HG02943 (cell line): ENCODE results near the gene ALKBH5.

ENCODE experiments used
- ATAC-seq: cut with Tn5 transposase; IDR thresholded peaks from one replicate; pipeline ENCODE4 v1.9.1; 2021; ENCODE audit warnings: mild to moderate bottlenecking, low read depth, moderate library complexity; ENCODE audit not compliant: unreplicated experiment

Gene ALKBH5

DNA sequence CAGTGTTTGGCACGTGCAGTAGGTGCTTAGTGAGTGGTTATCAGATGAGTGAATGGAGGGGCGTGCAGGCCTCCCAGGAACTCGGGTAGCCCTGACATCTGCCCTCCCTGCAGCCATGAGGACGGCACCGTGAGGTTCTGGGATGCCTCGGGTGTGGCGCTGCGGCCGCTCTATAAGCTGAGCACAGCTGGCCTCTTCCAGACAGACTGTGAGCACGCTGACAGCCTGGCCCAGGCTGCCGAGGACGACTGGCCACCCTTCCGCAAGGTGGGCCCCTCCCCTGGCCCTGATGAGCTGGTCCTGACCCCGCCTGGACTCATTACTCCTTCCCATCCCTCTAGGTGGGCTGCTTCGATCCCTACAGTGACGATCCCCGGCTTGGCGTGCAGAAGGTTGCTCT, 52.9 kb downstream of the ALKBH5 start:
- no peak for ATAC-seq

DNA sequence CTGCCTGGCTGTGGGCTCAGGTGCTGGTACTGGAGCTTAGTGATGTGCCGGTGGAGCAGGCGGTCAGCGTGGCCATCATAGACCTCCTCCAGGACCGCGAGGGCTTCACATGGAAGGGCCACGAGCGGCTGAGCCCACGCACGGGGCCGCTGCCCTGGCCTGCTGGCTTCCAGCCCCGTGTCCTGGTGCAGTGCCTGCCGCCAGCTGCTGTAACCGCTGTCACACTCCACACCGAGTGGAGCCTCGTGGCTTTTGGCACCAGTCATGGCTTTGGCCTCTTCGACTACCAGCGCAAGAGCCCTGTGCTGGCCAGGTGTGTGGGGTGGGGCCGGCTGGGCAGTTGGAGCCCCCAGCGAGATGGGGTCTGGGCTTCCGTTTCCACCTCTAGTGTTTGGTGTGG, 53.8 kb downstream of the ALKBH5 start:
- no peak for ATAC-seq

- ATAC-seq: no peak
Measured at GRCh38 chr17:18238299-18238698, 54.7 kb downstream of the ALKBH5 start.

GRCh38 chr17:18240449-18240848, 56.8 kb downstream of the ALKBH5 start:
- ATAC-seq: no peak

DNA sequence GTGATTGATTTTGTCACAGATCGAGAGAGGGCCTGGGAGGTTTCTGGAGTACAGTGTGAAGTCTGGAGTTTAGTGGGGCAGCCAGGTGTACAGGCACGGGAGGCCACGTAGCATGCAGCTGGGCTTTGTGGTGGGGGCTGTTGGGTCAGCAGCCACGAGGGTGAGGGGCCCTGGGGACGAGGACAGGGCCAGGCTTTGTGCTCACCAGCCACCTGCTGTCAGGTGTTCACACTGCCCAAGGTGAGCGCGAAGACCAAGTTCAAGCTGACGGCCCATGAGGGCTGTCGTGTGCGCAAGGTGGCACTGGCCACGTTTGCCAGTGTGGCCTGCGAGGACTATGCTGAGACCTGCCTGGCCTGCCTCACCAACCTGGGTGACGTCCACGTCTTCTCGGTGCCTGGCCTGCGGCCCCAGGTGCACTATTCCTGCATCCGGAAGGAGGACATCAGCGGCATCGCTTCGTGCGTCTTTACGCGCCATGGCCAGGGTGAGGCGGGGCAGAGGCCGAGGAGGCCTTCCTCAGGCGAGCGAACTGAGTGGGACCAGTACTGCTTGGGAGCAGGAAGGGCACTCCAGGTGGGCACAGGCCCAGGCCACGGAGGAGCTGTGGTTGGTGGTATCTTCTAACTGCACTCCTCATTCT, 57.7 kb downstream of the ALKBH5 start:
- ATAC-seq: no peak

DNA sequence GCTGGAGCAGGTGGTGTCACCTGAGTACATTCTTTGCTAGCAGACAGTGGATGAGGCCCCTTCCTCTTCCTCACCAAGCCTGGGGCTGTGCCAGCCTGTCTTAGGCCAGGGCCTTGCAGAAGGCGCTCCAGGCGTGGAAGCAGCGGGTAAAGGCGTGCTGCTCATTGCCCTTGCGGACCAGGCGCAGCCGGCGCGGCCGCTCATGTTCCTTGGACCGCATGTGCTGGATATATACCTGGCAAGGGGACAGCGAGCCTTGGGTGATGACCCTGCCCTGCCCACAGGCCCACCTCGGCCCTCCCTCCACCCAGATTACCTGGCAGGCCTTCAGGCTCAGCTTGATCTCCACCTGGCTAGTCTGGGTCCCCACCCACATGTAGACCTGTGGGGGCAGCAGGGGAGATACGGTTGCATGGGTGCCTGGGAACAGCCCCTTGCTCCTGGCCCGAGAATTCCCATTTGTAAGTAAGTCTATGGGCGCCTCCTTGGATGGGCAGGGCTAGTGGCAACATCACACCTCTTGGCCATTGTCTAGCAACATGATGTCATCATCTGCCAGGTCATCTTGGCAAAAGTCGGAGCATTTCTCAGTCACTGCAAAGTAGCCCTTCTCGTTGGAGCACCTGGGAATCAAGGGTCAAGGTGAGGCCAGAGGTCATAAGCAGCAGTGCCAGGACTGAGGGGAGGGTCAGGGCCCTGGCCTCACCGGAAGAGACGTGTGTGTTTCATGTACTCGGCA, 61.6 kb downstream of the ALKBH5 start:
- no peak for ATAC-seq

DNA sequence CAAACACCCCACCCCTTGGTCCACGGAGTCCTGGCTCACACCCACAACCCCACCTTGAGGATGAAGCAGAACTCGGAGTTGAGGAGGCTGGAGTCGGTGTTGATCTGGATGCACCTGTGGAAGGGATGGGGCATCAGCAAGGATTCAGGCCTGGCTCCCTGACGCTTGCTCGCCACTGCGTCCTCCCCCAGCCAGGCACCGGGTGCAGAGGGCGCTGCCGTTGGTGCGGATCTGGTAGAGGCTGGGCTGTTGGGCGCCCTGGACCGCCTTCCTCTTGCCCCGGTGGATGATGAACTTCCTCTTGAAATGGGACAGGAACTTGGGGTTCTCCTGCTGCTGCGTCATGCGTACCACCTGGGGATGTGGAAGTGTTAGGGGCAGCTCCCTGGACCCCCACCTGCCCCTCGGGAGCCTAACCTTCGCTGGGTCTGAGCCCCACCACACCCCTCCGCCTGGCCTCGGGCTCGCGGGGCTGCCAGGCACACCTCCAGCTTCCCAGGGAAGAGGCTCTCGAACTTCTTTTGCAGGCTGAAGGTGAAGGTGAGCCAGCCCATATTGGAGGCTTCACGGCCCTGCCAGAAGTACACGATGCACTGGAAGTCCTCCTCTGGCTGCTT, 62.6 kb downstream of the ALKBH5 start:
- ATAC-seq: no peak

DNA sequence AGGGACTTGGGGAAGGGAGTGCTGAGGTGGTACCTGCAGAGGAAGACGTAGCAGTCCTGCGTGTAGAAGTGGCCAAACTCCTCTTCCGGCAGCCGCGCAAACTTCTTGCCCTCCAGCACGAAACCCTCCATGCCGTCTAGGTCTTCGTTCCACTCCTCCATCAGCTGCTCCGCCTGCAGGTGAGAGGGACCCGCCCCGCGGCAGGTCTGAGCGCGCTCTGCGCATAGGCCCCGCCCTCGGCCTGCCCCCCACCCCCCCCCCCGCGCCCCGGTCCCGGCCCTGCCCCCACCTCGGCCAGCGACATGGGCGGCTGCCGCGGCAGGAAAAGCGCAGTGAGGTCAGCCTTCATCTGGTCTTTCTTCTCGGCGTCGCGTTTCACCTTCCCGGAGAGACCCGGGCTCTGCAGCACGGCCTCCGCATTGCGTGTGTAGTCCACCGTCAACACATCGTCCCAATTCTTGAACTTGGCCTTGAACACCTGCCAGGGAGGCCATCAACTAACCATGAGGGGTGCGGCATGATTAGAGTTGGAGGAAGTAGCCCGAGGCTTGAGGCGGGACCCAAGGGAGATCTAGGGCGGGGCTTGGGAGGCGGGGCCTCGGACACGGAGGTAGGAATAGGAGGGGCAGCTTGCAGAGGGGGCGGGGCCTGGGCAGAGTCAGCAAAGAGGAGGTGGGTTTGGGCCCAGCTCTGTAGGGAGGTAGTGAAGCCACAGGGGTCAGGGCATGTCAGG, 63.4 kb downstream of the ALKBH5 start:
- no peak for ATAC-seq

DNA sequence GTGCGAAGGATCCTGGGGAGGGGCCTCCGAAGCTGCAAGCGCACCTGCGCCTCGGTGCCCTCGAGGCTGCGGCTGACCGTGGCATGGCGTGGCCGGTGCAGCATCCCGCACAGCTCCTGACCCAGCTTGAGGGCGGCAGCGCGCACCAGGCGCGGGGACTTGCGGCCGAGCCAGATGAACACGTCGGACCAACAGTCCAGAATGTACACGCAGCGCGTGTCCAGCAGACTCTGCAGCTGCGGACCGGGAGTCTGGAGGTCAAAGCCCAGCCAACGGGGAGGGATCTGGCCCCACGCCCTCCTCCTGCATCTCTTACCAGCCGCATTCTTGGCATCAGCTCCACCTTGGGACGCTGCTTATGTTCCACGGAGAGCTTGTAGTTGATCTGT, 64.0 kb downstream of the ALKBH5 start:
- ATAC-seq: no peak

DNA sequence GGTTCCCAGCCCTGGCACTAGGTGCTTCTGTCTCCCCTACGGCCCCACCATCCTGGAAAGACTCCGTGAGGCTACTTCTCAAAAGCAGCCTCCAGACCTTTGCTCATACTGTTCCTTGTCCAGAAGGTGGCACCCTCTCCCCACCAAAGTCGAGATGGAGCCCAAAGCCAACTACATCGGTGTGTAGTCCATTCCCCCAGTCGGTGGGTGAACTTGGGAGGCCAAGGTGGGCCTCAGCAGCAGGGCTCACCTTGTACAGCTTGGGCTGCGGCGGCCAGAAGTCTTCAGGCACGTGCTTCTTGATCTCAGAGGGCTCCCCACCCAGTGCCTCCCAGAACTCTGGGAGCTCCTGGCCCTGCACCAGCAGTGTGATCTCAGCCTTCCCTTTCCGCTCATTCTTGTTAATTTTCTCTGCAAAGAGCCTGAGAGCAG, 64.7 kb downstream of the ALKBH5 start:
- ATAC-seq: no peak

DNA sequence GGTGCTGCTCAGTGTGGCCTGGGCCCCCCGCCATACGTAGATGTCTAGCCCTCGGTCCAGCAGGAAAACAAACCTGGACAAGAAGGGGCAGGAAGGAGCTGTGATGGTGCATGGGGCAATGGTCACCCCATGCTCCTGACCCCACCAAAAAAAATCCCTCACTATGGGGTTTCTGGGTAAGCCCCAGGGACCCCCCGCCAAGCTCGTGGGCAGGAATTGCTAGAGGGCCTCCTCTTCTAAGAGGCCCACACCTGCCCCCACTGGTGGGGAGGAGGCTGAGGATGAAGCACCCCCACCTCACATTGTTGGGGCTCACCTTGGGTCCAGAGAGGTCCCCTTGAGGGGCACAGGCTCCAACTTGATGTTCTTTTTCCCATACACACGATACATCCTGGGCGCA, 65.2 kb downstream of the ALKBH5 start:
- no peak for ATAC-seq

- no peak for ATAC-seq
Measured at GRCh38 chr17:18250259-18250658, 66.6 kb downstream of the ALKBH5 start.

DNA sequence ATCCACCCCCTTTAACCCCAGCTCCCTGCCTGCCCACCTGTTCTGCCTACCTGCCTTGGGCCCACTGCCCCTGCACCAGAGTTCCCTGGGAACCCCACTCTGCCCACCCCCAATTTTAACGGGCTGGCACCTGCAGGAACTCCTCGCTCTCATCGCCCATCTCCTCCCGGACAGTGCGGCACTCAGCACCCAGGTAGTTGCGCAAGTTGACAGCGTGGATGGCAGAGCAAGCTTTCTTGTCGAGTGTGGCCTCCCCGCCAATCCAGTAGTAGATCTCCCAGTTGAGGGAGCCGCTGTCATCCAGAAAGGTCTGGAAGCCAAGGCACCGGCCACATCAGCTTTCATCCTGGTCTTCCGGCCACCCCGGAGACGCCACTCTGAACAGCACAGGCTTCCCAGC, 67.1 kb downstream of the ALKBH5 start:
- ATAC-seq: no peak

GRCh38 chr17:18251204-18251603, 67.6 kb downstream of the ALKBH5 start:
- ATAC-seq: no peak

GRCh38 chr17:18252160-18252559, 68.5 kb downstream of the ALKBH5 start:
- no peak for ATAC-seq

GRCh38 chr17:18253187-18253884, 69.7 kb downstream of the ALKBH5 start:
- no peak for ATAC-seq

DNA sequence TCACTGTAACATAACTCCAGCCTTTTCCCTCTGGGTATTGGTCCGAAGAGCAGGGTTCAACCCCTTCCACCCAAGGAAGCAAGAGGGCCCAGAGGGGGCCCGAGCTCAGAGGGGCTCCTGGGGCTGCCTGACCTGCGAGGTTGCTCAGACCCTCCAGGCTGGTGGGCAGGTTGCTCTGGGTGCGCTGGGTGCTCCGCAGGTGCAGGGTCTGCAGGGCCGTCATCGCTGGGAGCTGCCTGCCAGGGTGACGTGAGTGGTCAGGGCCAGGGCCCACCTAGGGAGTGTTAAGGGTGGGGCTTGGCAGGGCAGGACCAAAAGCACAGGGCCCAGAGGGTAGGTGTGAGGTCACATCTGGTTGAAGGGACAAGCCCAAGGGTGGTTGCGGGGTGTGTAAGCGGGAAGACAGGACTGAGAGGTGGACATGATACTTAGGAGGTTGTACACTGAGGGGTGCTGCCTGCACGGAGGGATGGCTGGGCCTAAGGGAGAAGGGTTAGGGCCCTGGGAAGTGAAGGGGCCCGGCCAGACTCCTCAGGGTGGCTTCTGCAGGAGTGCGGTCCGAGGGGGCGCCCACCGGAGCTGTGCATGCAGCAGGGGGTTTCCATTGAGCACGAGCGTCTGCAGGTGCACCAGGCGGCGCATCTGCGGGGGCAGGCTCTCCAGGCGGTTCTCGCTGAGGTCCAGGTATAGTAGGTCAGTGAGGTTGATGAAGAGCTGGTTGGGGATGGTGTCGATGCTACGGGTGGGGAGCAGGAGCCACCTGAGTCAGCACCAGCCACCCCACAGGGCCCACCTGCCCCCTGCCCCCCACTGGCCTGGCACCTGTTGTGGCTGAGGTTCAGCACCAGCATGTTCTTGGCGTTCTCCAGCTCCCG, 70.6 kb downstream of the ALKBH5 start:
- ATAC-seq: no peak

DNA sequence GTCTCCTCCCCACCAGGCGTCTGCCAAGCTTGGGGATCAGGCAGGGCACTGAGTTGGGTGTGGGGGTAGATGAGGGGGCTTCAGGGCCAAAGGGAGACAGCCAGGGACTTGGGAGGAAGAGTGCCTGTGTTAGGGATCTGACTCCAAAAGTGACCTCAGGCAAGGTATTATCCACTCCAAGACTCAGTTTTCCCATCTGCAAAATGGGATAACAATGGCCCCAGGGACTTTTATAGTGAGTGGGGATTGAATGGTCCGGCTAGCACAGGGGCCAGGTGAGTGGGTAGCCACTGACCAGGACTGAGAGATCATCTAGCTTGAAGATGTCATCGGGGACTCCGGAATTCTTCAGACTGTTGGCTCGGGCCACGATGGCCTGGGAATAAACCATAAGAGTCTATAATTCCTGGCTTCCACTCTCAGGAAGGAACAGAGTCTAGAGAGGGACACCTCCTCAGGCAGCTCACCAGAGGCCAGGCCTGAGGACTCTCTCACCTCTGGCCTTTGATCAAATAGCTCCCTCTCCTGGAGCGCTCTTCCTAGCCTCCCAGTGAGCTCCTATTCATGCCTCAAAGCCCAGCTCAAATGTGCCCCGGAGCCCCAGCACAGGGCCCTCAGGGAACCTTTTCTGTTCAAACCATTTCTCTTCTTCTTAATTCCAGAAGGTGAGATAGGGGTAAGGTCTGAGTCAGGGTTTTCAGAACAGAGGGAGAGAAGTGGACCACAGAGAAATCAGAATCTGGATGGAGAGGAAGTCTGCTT, 71.4 kb downstream of the ALKBH5 start:
- no peak for ATAC-seq

- ATAC-seq: no peak
Measured at GRCh38 chr17:18256351-18256750, 72.7 kb downstream of the ALKBH5 start.
